NCI-H146 treated with DMSO at 0.1 percent for 48 hours (cell line): Measurements from ENCODE around the gene CHP1.
"Not testable (repeated sequence)": the region's sequence is repeated elsewhere in the genome, so short reads cannot be mapped to it uniquely, and the experiment has no call there.

ENCODE experiments used
- DNase-seq: peaks from one replicate; lab custom pipeline; 2025; ENCODE audit not compliant: unreplicated experiment; lab: John Stamatoyannopoulos, UW

The CHP1 gene

DNA sequence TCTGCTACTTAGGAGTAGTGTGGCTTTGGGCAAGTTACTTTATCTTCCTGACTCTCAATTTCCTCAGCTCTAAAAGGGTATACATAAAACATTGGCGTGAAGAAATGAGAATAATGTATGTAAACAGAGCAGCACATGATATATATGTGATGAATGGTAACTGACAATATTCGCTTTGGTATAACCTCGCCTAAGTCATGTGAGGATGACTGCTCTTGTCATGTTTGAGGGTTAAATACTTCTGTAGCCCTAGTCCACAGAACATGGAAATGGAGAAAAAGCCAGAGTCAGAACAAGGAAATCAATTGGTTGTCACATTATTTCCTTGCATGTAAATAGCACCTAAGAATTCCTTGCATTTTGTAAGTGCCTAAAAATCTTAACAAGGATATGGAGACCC lies 25.0 kb downstream of the CHP1 start:
- no peak for DNase-seq

GRCh38 chr15:41256577-41257038 lies 25.5 kb downstream of the CHP1 start:
- no peak for DNase-seq

GRCh38 chr15:41258750-41259471 lies 27.8 kb downstream of the CHP1 start:
- no peak for DNase-seq

GRCh38 chr15:41259546-41260189 lies 28.6 kb downstream of the CHP1 start:
- no peak for DNase-seq

DNA sequence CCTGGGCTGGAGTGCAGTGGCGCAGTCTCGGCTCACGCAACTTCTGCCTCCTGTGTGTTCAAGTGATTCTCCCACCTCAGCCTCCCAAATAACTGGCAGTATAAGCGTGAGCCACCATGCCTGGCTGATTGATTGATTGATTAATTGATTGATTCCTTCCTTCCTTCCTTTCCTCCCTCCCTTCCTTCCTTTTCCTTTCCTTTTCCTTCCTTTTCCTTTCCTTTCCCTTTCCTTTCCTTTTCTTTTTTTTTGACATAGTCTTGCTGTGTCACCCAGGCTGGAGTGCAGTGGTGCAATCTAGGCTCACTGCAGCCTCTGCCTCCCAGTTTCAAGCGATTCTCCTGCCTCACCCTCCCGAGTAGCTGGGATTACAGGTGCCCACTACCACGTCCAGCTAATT lies 29.9 kb downstream of the CHP1 start:
- not testable (repeated sequence) for DNase-seq

DNA sequence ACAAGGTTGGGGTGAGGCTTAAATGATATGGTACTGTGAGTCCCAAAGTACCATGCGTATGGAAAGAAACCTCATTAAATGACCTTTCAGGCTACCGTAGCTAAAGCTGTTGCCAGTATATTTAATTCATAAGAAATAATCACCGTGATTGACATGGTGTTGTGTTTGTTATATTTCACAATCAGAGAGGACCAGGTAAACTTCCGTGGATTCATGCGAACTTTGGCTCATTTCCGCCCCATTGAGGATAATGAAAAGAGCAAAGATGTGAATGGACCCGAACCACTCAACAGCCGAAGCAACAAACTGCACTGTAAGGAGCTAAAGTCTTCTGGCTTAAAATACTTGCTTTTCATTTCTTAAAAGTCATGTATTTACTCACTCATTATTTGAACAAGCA lies 31.5 kb downstream of the CHP1 start:
- no peak for DNase-seq

DNA sequence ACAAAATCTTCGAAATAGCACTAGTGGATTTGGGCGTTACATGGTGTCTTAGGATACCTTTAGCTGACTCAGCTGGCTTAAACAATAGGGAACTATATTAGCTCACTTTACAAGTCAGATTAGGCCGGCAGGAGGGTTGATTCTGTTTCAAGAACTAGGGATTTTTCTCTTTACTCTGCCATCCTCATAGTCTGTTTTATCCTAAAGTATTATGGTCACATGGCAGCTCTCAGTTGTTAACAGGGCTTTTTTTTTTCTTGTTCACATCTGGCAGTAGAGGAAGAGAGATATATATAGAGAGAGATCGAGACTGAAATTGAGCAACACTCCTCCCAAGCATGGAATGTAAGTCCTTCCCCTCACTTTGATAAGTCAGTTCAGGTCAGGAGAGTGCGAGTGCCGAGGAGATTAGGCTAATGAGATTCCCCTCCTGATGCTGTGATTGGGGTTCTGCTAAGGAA lies 32.9 kb downstream of the CHP1 start:
- no peak for DNase-seq

DNA sequence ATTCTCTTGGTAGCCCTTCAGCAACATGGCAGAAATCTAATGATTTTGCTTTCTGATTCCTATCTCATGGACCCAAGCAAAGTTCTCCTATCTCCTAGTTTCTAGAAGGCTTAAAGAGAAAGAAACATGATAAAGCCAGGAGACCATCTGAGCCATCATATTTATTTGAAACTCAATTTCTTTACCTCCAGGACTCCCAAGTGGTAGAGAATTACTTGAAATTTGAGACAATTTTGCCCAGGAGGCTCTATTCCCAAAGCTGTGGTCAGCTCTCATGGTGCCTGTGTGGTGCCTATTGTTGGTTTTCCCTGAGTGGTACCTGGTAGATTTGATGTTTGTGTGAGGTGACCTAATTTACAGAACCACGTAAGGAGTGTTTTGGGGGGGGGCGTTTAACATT lies 38.8 kb downstream of the CHP1 start:
- no peak for DNase-seq

GRCh38 chr15:41276831-41277230 lies 45.8 kb downstream of the CHP1 start:
- DNase-seq: no peak

- no peak for DNase-seq
Measured at GRCh38 chr15:41278319-41278718, 47.3 kb downstream of the CHP1 start.

GRCh38 chr15:41279535-41280283 lies 48.6 kb downstream of the CHP1 start:
- no peak for DNase-seq

DNA sequence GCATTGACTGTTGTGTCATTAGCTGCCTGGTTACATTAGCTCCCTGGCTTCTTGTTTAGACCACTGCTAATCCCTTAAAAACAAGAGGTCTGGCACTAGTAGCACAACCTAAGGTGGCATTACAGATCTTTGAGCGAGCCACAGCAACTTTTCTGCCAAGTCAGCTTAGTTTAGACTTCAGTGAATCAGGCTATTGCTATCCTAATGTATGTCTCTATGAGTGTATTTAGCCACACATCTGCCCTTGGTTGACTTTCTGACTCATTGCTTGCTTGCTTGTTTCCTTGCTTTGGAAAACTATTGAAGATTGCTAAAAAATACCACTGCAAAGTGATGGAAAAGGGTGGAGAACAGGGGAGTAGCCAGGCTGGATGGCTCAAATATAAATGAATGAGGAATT lies 50.2 kb downstream of the CHP1 start:
- DNase-seq: no peak

DNA sequence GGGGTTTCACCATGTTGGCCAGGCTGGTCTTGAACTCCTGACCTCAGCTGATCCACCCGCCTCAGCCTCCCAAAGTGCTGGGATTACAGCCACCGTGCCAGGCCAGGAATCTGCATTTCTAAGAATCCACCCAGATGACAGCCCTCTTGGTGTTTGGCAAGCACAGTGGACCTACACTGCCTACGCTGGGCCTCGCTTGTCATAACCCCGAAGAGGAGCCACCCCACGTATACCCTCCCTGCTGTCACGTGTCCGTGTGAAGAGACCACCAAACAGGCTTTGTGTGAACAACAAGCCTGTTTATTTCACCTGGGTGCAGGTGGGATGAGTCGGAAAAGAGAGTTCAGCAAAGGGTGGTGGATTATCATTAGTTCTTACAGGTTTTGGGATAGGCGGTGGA lies 51.4 kb downstream of the CHP1 start:
- not testable (repeated sequence) for DNase-seq

DNA sequence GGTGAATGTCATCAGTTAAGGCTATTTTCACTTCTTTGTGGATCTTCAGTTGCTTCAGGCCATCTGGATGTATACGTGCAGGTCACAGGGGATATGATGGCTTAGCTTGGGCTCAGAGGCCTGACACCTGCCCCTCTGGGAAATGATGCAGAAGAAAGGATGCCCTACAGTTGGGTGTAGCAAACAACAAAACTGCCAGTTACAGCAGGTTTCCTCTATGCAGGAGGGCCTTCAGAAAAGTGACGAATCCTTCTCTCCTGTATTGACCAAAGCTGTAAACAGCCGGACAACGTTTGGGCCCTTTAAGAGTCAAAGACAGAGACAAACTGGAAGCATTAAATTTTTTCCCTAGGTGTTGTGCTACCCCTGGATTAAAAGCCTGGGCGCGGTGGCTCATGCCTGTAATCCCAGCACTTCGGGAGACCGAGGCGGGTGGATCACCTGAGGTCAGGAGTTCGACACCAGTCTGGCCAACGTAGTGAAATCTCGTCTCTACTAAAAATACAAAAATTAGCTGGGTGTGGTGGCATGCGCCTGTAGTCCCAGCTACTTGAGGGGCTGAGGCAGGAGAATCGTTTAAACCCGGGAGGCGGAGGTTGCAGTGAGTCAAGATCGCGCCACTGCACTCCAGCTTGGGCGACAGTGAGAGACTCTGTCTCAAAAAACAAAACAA lies 52.0 kb downstream of the CHP1 start:
- not testable (repeated sequence) for DNase-seq

- peak; percentile 92 for DNase-seq
Measured at GRCh38 chr15:41283653-41284426, 52.8 kb downstream of the CHP1 start.

DNA sequence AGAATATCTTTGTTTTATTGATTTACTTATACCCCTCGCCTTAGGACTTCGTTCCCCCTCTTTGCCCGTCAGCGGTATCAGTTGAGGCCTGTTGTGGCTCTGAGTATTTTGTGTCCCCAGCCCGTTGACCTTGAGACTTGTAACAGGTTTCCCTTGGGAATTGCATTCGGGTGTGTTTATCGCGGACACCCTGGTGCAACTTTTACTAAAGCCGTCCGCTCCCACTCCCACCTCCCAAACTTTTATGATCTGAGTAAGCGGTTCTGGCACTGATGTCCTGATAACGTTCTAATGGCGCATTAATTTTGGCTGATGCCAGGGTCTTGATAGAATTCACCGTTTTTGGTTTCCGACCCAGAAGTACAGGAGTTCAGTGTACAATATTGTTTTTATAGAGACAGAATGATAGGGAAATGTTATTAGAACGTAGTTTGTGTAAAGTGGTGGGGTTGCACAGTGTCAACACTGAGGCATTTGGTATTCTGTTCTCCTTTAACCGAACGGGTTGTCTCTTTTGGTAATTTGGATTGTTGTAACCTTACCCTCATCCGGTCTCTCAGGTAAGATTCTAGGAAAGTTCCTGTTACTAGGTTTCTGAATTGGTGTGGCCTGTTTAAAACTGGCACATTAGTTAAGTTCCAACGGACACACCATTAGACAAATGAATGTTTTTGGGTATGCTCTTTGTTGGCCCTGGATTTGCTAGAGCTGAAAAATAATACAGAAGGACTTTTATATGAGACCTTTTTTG lies 53.5 kb downstream of the CHP1 start:
- no peak for DNase-seq

- no peak for DNase-seq
Measured at GRCh38 chr15:41285285-41285684, 54.2 kb downstream of the CHP1 start.

- no peak for DNase-seq
Measured at GRCh38 chr15:41286665-41287333, 55.7 kb downstream of the CHP1 start.

- no peak for DNase-seq
Measured at GRCh38 chr15:41288464-41288863, 57.4 kb downstream of the CHP1 start.
